ENCODE measurements around the gene OR4D10.

Gene OR4D10

GRCh38 chr11:59473015-59473414 lies at the start of gene OR4D10:
Gene OR4D10, plus strand, starts transcription at chr11:59473315. Its CDS starts 4,115 bp downstream, at chr11:59477430.
- no peak for TF ChIP-seq CTCF (conservative IDR thresholded peaks at IDR 0.05; ENCODE audit: low read depth, low read length)
- H3K4me3 ChIP-seq (ENCODE audit: low read length): no peak within 1 kb of the TSS
- no peak for DNase-seq (ENCODE audit: low read depth)

GRCh38 chr11:59423835-59424234 lies 49.3 kb upstream of the OR4D10 start:
- no peak for DNase-seq (ENCODE audit: low read depth)
- H3K4me3 ChIP-seq (ENCODE audit: low read length): no peak overlapping the region
- no peak for TF ChIP-seq CTCF (conservative IDR thresholded peaks at IDR 0.05; ENCODE audit: low read depth, low read length)

- H3K4me3 ChIP-seq (ENCODE audit: low read length): no peak overlapping the region
- TF ChIP-seq CTCF (conservative IDR thresholded peaks at IDR 0.05; ENCODE audit: low read depth, low read length): no peak
- no peak for DNase-seq (ENCODE audit: low read depth)
These were observed 48.0 kb upstream of the OR4D10 start for GRCh38 chr11:59425131-59425530.

- no peak for DNase-seq (ENCODE audit: low read depth)
- TF ChIP-seq CTCF (conservative IDR thresholded peaks at IDR 0.05; ENCODE audit: low read depth, low read length): no peak
- no peak within 1 kb of the TSS for H3K4me3 ChIP-seq (ENCODE audit: low read length)
These were observed 46.6 kb upstream of the OR4D10 start, which contains the start of gene OR5A2 for GRCh38 chr11:59426361-59427067. Gene OR5A2, minus strand, starts transcription at chr11:59426413. Its CDS starts 3,460 bp downstream, at chr11:59422953.

- TF ChIP-seq CTCF (conservative IDR thresholded peaks at IDR 0.05; ENCODE audit: low read depth, low read length): no peak
- no peak for DNase-seq (ENCODE audit: low read depth)
- H3K4me3 ChIP-seq (ENCODE audit: low read length): no peak overlapping the region
These were observed 46.1 kb upstream of the OR4D10 start for GRCh38 chr11:59427068-59427382.

- DNase-seq (ENCODE audit: low read depth): no peak
- H3K4me3 ChIP-seq (ENCODE audit: low read length): no peak overlapping the region
- TF ChIP-seq CTCF (conservative IDR thresholded peaks at IDR 0.05; ENCODE audit: low read depth, low read length): peak; percentile 84
These were observed 43.1 kb upstream of the OR4D10 start for GRCh38 chr11:59429924-59430516.

GRCh38 chr11:59436169-59436568 lies 36.9 kb upstream of the OR4D10 start, which contains the start of gene OR5A1:
Gene OR5A1, plus strand, starts transcription at chr11:59436469. Its CDS starts 6,700 bp downstream, at chr11:59443169.
- no peak for DNase-seq (ENCODE audit: low read depth)
- no peak for TF ChIP-seq CTCF (conservative IDR thresholded peaks at IDR 0.05; ENCODE audit: low read depth, low read length)
- no peak within 1 kb of the TSS for H3K4me3 ChIP-seq (ENCODE audit: low read length)

Measured in retinal pigment epithelial cell (primary cell).